T-helper 1 cell treated with Interleukin-12 subunit alpha and Interleukin-12 subunit beta and Interleukin-4 antibody, amounts not matched to agents 30 μg/mL and 1 μg/mL, for 36 hours (primary cell): ENCODE measurements around the gene PRICKLE2.

Experiments used
- H3K27ac Mint-ChIP-seq: one replicate; pipeline ENCODE4 v1.8.0; 2021; ENCODE audit warnings: mild to moderate bottlenecking, mixed read lengths
- H3K27me3 Mint-ChIP-seq: one replicate; pipeline ENCODE4 v1.8.0; 2021; ENCODE audit warnings: low read depth, mixed read lengths
- H3K36me3 Mint-ChIP-seq: one replicate; pipeline ENCODE4 v1.8.0; 2021; ENCODE audit warnings: low read depth, mixed read lengths
- H3K4me1 Mint-ChIP-seq: one replicate; pipeline ENCODE4 v1.8.0; 2021; ENCODE audit warnings: low read depth, mixed read lengths
- H3K4me3 Mint-ChIP-seq: one replicate; pipeline ENCODE4 v1.8.0; 2021; ENCODE audit warnings: mild to moderate bottlenecking, moderate library complexity, mixed read lengths
- H3K9me3 Mint-ChIP-seq: one replicate; pipeline ENCODE4 v1.8.0; 2021; ENCODE audit warnings: mixed read lengths

The PRICKLE2 gene

DNA sequence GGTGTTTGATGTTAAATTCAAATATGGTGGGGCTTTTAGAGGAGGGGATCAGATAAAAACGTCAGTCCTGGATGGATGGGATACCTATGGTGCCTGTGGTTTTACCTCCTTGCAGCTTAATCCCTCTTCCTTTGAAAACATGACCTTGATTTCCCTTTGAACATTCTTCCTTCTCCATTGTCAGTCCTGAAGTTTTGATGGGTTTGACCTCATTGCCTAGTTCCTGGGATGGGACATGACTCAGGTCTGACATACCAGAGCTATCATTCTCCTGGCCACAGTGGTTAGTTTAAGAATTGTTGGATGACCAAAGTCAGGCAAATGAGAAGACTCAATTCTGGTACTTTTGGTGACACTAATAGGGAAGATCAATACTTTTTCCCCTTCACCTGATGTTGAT lies 87.2 kb downstream of the PRICKLE2 start:
- Mint-ChIP-seq H3K27ac (no peak overlapping the region), H3K4me1 (no peaks in the 10 kb centered on the region), H3K27me3 (no peaks in the 10 kb centered on the region), H3K4me3 (no peak overlapping the region), H3K9me3 (no peaks in the 10 kb centered on the region), H3K36me3 (no peaks in the 10 kb centered on the region)

DNA sequence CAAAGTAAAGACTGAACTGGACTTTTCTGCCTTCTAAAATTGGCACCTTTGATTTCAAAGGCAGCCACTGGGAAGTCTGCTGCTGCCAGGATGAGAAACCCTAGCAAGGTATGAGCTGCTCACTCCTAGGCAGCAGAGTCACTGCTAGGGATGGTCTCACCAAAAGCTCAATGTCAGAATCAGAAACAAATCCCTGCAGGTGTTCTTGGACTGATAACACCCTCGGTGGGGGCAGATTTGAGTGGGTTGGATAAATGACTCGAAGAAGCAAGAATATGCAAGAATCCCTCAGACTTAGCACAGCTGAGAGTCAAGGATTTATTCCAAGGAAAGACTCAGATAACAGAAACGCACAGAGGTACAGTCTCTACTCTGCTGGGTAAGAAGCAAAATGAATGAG lies 90.4 kb downstream of the PRICKLE2 start:
- Mint-ChIP-seq H3K27me3 (no peaks in the 10 kb centered on the region), H3K36me3 (no peaks in the 10 kb centered on the region), H3K9me3 (no peaks in the 10 kb centered on the region), H3K4me1 (no peaks in the 10 kb centered on the region), H3K4me3 (no peak overlapping the region), H3K27ac (no peak overlapping the region)

DNA sequence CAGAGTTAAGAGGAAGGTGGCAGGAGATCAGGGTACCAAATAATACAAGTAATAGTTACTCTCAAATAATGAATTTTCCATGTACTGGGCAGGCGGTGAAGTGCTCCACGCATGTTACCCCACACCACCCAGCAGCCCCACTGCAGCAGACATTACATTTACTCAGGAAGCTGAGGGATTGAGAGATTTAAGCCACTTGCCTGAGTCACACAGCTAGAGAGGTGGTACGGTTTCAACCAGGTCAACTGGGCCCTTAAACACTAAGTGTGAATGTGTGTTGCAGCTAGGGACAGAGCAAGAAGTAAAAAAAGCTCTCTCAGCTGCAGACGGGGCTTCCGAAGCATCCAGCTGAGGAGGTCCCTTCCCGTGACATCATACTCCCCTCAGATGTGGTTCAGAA lies 91.3 kb downstream of the PRICKLE2 start:
- H3K36me3 Mint-ChIP-seq = no peaks in the 10 kb centered on the region
- no peak overlapping the region for H3K4me3 Mint-ChIP-seq
- H3K4me1 Mint-ChIP-seq = no peaks in the 10 kb centered on the region
- no peak overlapping the region for H3K27ac Mint-ChIP-seq
- no peaks in the 10 kb centered on the region for H3K9me3 Mint-ChIP-seq
- no peaks in the 10 kb centered on the region for H3K27me3 Mint-ChIP-seq

DNA sequence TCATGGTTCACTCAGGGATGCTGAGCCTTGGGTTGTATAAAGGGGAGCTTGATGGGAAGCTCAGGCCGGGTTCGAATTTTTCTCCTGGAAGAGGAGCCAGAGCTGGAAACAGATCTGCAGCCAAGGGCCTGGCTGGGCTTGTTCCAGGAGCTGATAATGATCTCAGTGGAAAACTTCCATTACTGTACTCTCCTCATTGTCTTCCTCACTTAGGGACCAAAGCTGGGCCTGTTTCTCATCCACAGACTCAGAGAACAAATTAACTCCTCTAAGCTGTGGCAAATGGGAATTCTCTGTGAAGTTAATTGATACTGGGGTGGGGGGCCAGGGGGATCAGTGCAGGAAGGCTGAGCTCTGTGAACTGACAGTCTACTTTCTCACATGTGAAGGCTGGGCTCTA lies 92.0 kb downstream of the PRICKLE2 start:
- Mint-ChIP-seq H3K4me3 (no peak overlapping the region), H3K27ac (no peak overlapping the region), H3K36me3 (no peaks in the 10 kb centered on the region), H3K9me3 (no peaks in the 10 kb centered on the region), H3K27me3 (no peaks in the 10 kb centered on the region), H3K4me1 (no peaks in the 10 kb centered on the region)

DNA sequence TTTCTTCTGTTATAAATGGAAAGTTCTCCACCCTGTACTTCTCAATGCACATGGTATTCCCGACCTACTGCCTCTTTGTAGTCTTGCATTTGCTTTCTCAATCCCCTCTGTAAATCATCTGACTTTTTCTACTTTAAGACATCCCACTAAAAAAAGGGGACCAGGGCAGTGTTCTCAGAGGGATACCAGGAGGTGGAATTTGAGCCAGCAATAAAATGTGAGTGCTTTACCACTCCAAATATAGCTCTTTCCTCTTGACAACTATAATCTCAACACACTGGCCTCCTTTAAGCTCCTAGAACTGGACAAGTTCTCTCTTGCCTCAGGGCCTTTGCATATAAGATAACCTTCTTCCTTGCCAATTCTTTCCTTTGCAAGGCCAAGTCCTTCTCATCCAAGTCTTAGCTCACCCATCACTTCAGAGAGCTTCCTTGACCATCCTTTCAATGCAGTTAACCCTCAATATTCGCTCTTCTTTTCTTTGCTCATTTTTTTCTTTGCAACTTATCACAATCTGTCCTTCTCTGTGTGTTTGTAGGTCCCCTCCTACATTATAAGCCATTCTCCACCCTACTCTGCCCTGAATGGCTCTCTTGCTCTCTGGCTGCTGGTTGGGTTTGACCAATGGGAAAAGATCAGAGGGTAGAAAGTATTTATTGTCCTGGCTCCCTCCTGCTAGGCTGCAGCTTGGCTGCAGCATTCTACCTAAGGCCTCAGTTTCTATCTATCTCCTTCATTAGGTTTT lies 93.4 kb downstream of the PRICKLE2 start:
- no peaks in the 10 kb centered on the region for H3K9me3 Mint-ChIP-seq
- no peaks in the 10 kb centered on the region for H3K4me1 Mint-ChIP-seq
- H3K4me3 Mint-ChIP-seq = no peak overlapping the region
- H3K27ac Mint-ChIP-seq = no peak overlapping the region
- no peaks in the 10 kb centered on the region for H3K27me3 Mint-ChIP-seq
- H3K36me3 Mint-ChIP-seq = no peaks in the 10 kb centered on the region

DNA sequence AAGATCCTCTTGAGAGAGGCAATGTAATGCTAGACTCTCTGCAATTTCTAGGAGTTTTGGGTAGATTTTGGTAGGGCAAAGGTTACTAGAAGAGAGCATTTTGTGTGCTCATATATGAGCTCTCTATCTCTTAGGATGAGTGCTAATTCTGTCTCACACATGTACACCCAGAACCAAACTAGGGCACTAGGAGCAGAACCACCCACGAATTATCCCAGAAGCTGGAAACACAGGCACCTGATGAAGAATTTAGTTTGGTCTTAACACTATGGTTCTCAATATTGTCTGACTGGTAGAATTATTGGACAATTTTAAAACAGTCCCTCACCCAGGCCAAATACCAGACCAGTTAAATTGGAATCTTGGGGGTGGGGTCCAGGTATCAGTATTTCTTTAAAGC lies 94.8 kb downstream of the PRICKLE2 start:
- Mint-ChIP-seq H3K9me3 (no peaks in the 10 kb centered on the region), H3K4me1 (no peaks in the 10 kb centered on the region), H3K27me3 (no peaks in the 10 kb centered on the region), H3K27ac (no peak overlapping the region), H3K36me3 (no peaks in the 10 kb centered on the region), H3K4me3 (no peak overlapping the region)

DNA sequence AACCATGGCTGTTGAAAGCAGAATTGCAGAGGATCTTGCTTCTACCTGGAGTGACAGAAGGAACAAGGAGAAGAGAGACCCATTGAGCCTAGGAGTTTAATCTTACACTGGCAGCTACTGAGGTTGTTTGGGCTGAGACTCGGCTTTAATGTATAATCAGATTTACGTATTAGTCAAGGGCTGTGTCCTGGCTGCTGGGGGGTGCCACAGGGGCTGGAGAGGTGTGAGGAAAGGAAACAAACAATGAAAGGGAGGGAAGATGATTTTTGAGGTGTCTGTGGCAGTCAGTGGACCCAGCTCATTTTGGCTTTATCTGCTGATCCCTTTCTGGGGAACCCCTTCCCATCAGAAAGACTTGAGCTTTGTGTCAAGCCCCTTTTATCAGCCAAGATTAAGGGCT lies 95.7 kb downstream of the PRICKLE2 start:
- H3K27me3 Mint-ChIP-seq = no peaks in the 10 kb centered on the region
- H3K4me3 Mint-ChIP-seq = no peak overlapping the region
- no peak overlapping the region for H3K27ac Mint-ChIP-seq
- H3K4me1 Mint-ChIP-seq = no peaks in the 10 kb centered on the region
- no peaks in the 10 kb centered on the region for H3K9me3 Mint-ChIP-seq
- no peaks in the 10 kb centered on the region for H3K36me3 Mint-ChIP-seq

DNA sequence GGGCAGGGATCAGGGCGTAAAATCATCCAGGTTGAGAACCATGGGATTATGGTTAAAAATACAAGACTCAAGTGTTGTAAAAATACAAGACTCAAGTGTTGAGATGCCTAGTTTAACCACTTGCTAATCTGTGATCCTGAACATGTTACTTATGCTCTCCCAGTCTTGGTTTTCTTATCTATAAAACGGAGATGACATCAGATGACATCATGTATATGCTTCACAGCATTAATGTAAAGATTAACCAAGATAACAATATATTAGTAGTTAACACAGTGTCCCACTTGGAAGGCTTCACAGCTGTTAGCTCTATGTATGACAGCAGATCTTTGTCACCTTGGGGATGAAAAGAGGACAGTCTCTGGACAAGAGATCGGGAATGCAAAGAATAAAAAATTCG lies 96.2 kb downstream of the PRICKLE2 start:
- Mint-ChIP-seq H3K36me3 (no peaks in the 10 kb centered on the region), H3K4me1 (no peaks in the 10 kb centered on the region), H3K27ac (no peak overlapping the region), H3K9me3 (no peaks in the 10 kb centered on the region), H3K4me3 (no peak overlapping the region), H3K27me3 (no peaks in the 10 kb centered on the region)

DNA sequence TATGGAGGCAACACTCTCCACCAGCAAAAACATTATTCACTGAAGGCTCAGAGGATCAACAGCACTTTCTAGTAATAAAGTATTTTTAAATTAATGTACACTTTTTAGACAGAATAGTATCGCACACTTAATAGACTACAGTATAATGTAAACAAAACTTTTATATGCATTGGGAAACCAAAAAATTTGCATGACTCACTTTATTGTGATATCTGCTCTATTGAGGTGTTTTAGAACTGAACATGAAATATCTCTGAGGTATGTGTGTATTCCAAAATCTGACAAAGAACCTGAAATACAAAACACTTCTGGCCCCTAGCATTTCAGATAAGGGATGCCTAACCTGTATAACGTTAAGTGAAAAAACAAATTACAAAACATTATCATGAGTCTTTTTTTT lies 99.7 kb downstream of the PRICKLE2 start:
- H3K27me3 Mint-ChIP-seq = no peaks in the 10 kb centered on the region
- H3K27ac Mint-ChIP-seq = no peak overlapping the region
- H3K9me3 Mint-ChIP-seq = no peaks in the 10 kb centered on the region
- H3K4me3 Mint-ChIP-seq = no peak overlapping the region
- H3K4me1 Mint-ChIP-seq = no peaks in the 10 kb centered on the region
- no peaks in the 10 kb centered on the region for H3K36me3 Mint-ChIP-seq

DNA sequence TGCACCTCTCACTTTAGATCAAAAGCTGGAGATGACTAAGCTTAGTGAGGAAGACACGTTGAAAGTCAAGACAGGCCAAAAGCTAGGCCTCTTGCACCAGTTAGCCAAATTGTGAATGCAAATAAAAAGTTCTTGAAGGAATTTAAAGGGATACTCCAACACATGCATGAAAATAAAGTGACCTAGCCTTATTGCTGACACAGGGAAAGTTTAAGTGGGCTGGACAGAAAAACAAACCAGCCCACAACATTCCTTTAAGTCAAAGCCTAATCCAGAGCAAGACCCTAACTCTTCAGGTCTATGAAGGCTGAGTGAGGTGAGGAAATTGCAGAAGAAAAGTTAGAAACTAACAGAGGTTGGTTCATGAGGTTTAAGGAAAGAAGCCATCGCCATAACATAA lies 101.3 kb downstream of the PRICKLE2 start:
- H3K27ac Mint-ChIP-seq = no peak overlapping the region
- no peaks in the 10 kb centered on the region for H3K9me3 Mint-ChIP-seq
- no peaks in the 10 kb centered on the region for H3K4me1 Mint-ChIP-seq
- no peaks in the 10 kb centered on the region for H3K36me3 Mint-ChIP-seq
- H3K27me3 Mint-ChIP-seq = no peaks in the 10 kb centered on the region
- H3K4me3 Mint-ChIP-seq = no peak overlapping the region

DNA sequence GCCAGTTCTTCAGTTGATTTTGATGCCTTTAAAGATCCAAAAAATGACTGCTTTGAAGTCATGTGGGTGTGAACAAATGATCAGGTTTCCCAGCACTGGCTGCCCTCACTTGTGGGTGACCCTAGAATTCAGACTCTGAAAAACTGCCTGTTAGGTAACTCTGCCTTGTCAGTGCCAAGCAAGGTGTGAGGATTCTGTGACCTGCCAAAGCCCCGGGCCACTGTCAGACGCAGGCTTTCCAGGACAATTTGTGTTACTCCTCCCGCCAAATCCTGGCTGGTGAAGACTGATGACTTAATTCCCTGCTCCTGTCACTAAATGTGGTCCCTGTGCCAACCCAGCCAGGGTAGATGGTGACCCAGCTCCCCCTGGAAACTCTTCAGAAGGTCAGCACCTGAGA lies 102.8 kb downstream of the PRICKLE2 start:
- H3K27me3 Mint-ChIP-seq = no peaks in the 10 kb centered on the region
- no peak overlapping the region for H3K4me3 Mint-ChIP-seq
- H3K36me3 Mint-ChIP-seq = no peaks in the 10 kb centered on the region
- no peaks in the 10 kb centered on the region for H3K9me3 Mint-ChIP-seq
- no peaks in the 10 kb centered on the region for H3K4me1 Mint-ChIP-seq
- H3K27ac Mint-ChIP-seq = no peak overlapping the region

DNA sequence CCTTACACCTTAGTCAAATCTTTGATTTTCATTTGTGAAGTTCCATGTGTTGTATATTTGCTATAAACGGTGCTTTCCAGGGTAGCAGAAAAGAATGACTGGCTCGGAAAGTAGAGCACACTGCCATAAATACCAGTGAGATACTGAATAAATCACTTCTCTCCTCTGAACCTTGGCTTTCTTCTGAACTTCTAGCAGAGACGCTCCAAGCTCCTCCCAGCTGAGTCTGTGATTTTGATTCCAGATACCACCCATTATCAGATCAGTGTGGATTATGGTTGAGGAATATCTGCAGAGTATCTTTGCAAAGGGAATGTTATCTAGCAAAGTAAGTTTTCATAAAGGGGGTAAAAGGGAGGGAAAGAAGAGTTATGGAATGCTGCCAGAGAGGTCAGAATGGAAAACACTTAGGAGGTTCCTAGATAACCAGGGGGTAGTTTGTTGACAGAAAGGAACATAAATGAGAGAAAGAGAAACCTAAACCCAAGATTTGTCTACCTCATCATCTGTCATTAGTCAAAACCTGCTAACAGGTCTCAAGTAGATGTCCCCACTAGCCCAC lies 103.4 kb downstream of the PRICKLE2 start:
- Mint-ChIP-seq H3K4me3 (no peak overlapping the region), H3K36me3 (no peaks in the 10 kb centered on the region), H3K9me3 (no peaks in the 10 kb centered on the region), H3K27ac (no peak overlapping the region), H3K4me1 (no peaks in the 10 kb centered on the region), H3K27me3 (no peaks in the 10 kb centered on the region)

DNA sequence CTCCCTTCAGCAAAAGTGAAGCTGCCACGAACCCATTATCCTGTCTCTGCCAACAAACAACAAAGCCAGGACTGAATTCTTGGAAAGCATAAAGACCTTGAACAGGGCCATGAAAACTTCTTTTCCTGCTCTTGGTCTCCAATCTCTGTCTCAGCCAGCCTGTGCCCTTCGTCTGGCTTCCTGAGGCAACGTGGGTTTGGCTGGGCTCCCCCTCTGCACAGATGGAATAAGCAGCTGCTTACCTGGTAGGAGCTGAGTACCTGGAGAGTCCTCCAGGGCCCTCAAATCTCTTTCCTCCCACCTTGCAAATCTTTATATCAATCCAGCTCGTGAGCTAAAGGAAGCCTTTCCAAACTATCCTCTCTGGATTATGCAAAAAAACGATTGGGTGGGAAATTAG lies 104.4 kb downstream of the PRICKLE2 start:
- Mint-ChIP-seq H3K9me3 (no peaks in the 10 kb centered on the region), H3K27ac (no peak overlapping the region), H3K36me3 (no peaks in the 10 kb centered on the region), H3K4me1 (no peaks in the 10 kb centered on the region), H3K27me3 (no peaks in the 10 kb centered on the region), H3K4me3 (no peak overlapping the region)

DNA sequence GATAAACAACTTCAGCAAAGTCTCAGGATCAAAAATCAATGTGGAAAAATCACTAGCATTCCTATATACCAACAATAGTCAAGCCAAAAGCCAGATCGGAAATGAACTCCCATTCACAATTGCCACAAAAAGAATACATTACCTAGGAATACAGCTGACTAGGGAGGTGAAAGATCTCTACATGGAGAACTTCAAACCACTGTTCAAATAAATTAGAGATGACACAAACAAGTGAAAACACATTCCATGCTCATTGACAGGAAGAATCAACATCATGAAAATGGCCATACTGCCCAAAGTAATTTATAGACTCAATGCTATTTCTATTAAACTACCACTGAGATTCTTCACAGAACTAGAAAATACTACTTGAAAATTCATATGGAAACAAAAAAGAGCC lies 107.8 kb downstream of the PRICKLE2 start:
- no peaks in the 10 kb centered on the region for H3K36me3 Mint-ChIP-seq
- H3K27ac Mint-ChIP-seq = no peak overlapping the region
- H3K9me3 Mint-ChIP-seq = no peaks in the 10 kb centered on the region
- H3K4me3 Mint-ChIP-seq = no peak overlapping the region
- H3K27me3 Mint-ChIP-seq = no peaks in the 10 kb centered on the region
- H3K4me1 Mint-ChIP-seq = no peaks in the 10 kb centered on the region

DNA sequence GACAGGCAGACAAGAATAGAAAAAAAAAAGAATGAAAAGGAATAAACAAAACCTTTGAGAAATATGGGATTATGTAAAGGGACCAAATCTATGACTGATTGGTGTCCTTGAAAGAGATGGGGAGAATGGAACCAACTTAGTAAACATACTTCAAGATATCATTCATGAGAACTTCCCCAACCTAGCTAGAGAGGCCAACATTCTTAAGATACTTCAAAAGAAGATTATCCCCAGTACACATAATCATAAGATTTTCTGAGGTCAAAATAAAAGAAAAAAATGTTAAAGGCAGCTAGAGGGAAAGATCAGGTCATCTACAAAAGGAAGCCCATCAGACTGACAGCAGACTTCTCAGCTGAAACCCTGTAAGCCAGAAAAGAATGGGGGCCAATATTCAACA lies 110.6 kb downstream of the PRICKLE2 start:
- H3K27ac Mint-ChIP-seq = no peak overlapping the region
- H3K4me3 Mint-ChIP-seq = no peak overlapping the region
- H3K27me3 Mint-ChIP-seq = no peaks in the 10 kb centered on the region
- H3K36me3 Mint-ChIP-seq = no peaks in the 10 kb centered on the region
- no peaks in the 10 kb centered on the region for H3K4me1 Mint-ChIP-seq
- H3K9me3 Mint-ChIP-seq = no peaks in the 10 kb centered on the region

DNA sequence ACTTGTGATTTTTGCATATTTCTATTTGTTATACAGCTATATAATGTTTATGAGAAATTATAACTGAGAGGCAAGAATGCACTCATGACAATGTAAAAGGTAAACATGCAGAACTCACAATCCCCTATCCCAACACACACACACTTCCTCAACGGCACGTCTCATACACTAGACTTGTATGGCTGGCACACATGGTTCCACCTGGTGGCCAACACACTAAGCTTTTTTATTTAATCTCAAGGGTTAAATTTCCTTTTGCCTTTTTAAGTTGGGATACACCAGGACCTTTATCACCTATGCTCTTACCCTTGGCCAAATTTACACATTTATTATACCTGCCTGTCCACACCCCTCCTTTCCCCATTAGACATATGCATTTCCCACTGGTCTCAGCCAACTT lies 113.4 kb downstream of the PRICKLE2 start:
- Mint-ChIP-seq H3K4me1 (no peaks in the 10 kb centered on the region), H3K4me3 (no peak overlapping the region), H3K27ac (no peak overlapping the region), H3K27me3 (no peaks in the 10 kb centered on the region), H3K9me3 (no peaks in the 10 kb centered on the region), H3K36me3 (no peaks in the 10 kb centered on the region)
